Activated T-helper 9 cell treated with anti-CD3 and anti-CD28 coated beads, Interleukin-2, amount 50 U/mL, for 16 hours (primary cell): Measurements from ENCODE around the gene PRODH2.

Experiments
- DNase-seq: peaks from one replicate; pipeline ENCODE4 v3.0.0-alpha.2; 2020; ENCODE audit warnings: low read depth

PRODH2 gene

GRCh38 chr19:35812220-35813042 lies at the start of gene PRODH2:
PRODH2 (minus strand) TSS chr19:35812845; CDS start chr19:35812805, 40 bp downstream.
- no peak for DNase-seq

GRCh38 chr19:35861640-35862160 lies 49.1 kb upstream of the PRODH2 start:
- no peak for DNase-seq

GRCh38 chr19:35860818-35861639 lies 48.4 kb upstream of the PRODH2 start:
- no peak for DNase-seq

GRCh38 chr19:35860436-35860817 lies 47.8 kb upstream of the PRODH2 start:
- DNase-seq = no peak

- no peak for DNase-seq
Observed at GRCh38 chr19:35859414-35859813, 46.8 kb upstream of the PRODH2 start.

- DNase-seq = no peak
Observed at GRCh38 chr19:35858311-35858710, 45.7 kb upstream of the PRODH2 start.

- DNase-seq = no peak
Observed at GRCh38 chr19:35856546-35857149, 44.0 kb upstream of the PRODH2 start, which contains the start of gene KIRREL2. KIRREL2 (plus strand) TSS chr19:35856911; CDS start chr19:35857120, 209 bp downstream.

- no peak for DNase-seq
Observed at GRCh38 chr19:35853038-35853756, 40.6 kb upstream of the PRODH2 start.

- no peak for DNase-seq
Observed at GRCh38 chr19:35852029-35852780, 39.6 kb upstream of the PRODH2 start, which contains the start of gene NPHS1. NPHS1 (minus strand) TSS chr19:35852504; CDS start chr19:35851837, 667 bp downstream.

- no peak for DNase-seq
Observed at GRCh38 chr19:35851213-35852028, 38.8 kb upstream of the PRODH2 start.

GRCh38 chr19:35848919-35849505 lies 36.4 kb upstream of the PRODH2 start:
- DNase-seq = no peak

GRCh38 chr19:35848486-35848885 lies 35.8 kb upstream of the PRODH2 start:
- DNase-seq = no peak

- DNase-seq = no peak
Observed at GRCh38 chr19:35847911-35848310, 35.3 kb upstream of the PRODH2 start.

GRCh38 chr19:35846038-35846668 lies 33.5 kb upstream of the PRODH2 start:
- DNase-seq = no peak

GRCh38 chr19:35845215-35846037 lies 32.8 kb upstream of the PRODH2 start:
- DNase-seq = no peak

GRCh38 chr19:35844482-35845214 lies 32.0 kb upstream of the PRODH2 start:
- no peak for DNase-seq

GRCh38 chr19:35843676-35844481 lies 31.2 kb upstream of the PRODH2 start:
- no peak for DNase-seq
